ENCODE data around the gene FYN. TPM values are rescaled to one million over a fixed set of nuclear protein-coding genes. Genes with fewer than 3 reads are reported as not detected.
A peak's percentile ranks its signal among the peaks of the same experiment; 100 is the strongest.

FYN gene
- total RNA-seq, 1 donor from 2014 or later, result 331 TPM

DNA sequence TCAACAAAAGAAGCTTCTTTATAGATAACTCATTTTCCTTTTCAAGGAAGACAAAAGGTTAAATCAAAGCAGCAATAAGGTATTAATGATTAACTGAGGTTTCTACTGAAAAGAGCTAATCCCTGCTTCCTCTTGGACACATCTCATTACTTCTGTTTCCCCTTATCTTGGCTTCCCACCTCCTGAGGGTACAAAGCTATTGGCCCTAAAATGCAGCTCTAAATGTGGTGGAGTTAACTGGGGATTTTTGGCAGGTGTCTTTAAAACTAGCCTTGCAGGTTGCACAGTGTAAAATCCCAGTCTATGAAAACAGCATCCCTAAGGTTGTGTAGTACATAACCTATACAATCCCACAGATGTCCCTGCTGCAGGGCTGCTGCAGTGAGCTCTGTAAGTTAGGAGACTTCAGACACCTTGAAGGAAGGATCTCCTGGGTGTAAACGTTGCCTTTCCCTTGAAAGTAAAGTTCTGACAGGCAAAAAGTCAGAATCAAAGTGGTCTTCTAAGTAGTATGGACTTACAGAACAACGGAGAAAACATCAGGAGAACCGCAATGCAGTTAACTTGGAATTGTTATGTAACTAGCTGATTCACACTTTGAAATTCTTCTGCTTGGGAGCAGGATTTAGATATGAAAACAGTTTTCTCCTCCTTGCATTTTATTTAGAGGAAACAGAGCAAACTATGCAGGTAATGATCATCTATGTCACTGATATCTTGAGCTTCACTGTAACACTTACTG is 195.8 kb downstream of the FYN start:
- Mint-ChIP-seq H3K4me1 (peaks cover 16% of the 10 kb centered on the region), H3K36me3 (ENCODE audit: low read depth) (peaks cover 65% of the 10 kb centered on the region), H3K27ac (no peak overlapping the region), H3K4me3 (no peak overlapping the region), H3K9me3 (no peaks in the 10 kb centered on the region), H3K27me3 (no peaks in the 10 kb centered on the region)
- no peak for DNase-seq
- intact Hi-C loops (cut with micrococcal nuclease), result no loop called here

GRCh38 chr6:111676383-111676782 is 196.9 kb downstream of the FYN start:
- no peaks in the 10 kb centered on the region for H3K9me3 Mint-ChIP-seq
- intact Hi-C loops (cut with micrococcal nuclease), result no loop called here
- peaks cover 63% of the 10 kb centered on the region for H3K36me3 Mint-ChIP-seq (ENCODE audit: low read depth)
- no peak for DNase-seq
- no peaks in the 10 kb centered on the region for H3K27me3 Mint-ChIP-seq
- H3K4me3 Mint-ChIP-seq, result no peak overlapping the region
- no peak overlapping the region for H3K27ac Mint-ChIP-seq
- H3K4me1 Mint-ChIP-seq, result peaks cover 16% of the 10 kb centered on the region

DNA sequence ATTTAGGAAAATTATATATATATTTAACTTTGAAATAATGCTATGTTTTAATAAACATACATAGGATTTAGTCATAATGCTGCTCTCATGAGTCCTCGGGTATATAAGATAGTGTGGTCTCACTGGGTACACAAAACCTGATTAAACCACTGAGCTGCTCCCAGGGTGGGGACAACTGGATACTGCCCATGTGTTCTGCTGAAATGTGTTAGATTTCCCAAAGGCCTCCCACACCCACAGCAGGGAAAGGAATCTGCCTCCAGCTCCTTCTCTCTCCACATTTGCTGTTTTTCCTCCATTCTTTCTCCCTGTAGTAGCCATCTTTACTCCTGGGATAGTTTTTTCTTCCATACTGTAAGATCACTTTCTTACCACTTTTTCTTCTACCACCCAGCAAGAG is 198.4 kb downstream of the FYN start:
- H3K27ac Mint-ChIP-seq, result no peak overlapping the region
- peaks cover 15% of the 10 kb centered on the region for H3K4me1 Mint-ChIP-seq
- peaks cover 64% of the 10 kb centered on the region for H3K36me3 Mint-ChIP-seq (ENCODE audit: low read depth)
- intact Hi-C loops (cut with micrococcal nuclease), result no loop called here
- no peak overlapping the region for H3K4me3 Mint-ChIP-seq
- H3K9me3 Mint-ChIP-seq, result no peaks in the 10 kb centered on the region
- no peak for DNase-seq
- no peaks in the 10 kb centered on the region for H3K27me3 Mint-ChIP-seq

DNA sequence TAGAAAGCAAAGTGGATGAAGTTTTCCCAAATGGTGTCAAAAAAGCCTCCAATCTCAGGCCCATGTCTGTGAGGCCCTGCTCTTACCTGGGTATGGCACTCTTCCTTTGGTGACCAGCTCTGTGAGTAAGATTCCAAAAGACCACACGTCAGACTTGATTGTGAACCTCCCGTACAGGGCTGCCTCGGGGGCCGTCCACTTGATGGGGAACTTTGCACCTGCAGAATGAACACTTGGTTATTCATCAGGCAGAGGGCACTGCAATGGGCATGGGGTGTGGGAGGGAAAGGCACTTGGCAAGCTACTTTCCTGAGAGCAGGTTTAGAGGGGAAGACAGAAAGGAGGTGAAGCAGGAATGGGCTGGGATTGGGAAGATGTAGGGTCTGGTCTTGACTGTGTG is 198.8 kb downstream of the FYN start:
- no peak for DNase-seq
- no peak overlapping the region for H3K4me3 Mint-ChIP-seq
- H3K9me3 Mint-ChIP-seq, result no peaks in the 10 kb centered on the region
- intact Hi-C loops (cut with micrococcal nuclease), result no loop called here
- no peaks in the 10 kb centered on the region for H3K27me3 Mint-ChIP-seq
- peaks cover 15% of the 10 kb centered on the region for H3K4me1 Mint-ChIP-seq
- H3K36me3 Mint-ChIP-seq (ENCODE audit: low read depth), result peaks cover 63% of the 10 kb centered on the region
- no peak overlapping the region for H3K27ac Mint-ChIP-seq

DNA sequence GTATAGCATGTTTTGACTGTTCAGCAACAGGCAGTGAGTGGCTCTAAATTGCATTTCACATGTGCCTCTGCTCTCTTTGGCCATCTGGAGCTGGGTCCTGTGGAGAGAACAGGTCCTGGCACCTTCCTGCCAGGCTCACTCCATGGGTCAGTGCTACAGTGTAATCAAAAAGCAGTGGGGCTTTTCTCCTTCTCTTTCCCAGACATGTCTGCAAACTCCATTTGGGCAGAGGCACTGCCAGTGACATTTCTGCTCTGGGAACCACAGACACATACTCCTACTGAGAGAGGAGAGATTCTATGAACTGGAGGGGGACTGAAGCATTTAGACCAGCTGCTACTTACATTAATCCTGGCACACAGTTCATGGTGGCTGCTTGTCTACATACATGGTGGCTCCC is 199.3 kb downstream of the FYN start:
- Mint-ChIP-seq H3K27me3 (no peaks in the 10 kb centered on the region), H3K36me3 (ENCODE audit: low read depth) (peaks cover 61% of the 10 kb centered on the region), H3K4me3 (no peak overlapping the region), H3K9me3 (no peaks in the 10 kb centered on the region), H3K27ac (no peak overlapping the region), H3K4me1 (peaks cover 14% of the 10 kb centered on the region)
- no peak for DNase-seq
- intact Hi-C loops (cut with micrococcal nuclease), result no loop called here

- Mint-ChIP-seq H3K36me3 (ENCODE audit: low read depth) (peaks cover 61% of the 10 kb centered on the region), H3K4me3 (no peak overlapping the region), H3K27me3 (no peaks in the 10 kb centered on the region), H3K4me1 (peaks cover 11% of the 10 kb centered on the region), H3K27ac (no peak overlapping the region), H3K9me3 (no peaks in the 10 kb centered on the region)
- no peak for DNase-seq
- intact Hi-C loops (cut with micrococcal nuclease), result no loop called here
These were observed 199.7 kb downstream of the FYN start for GRCh38 chr6:111673532-111673931.

- no peaks in the 10 kb centered on the region for H3K9me3 Mint-ChIP-seq
- DNase-seq, result no peak
- no peak overlapping the region for H3K27ac Mint-ChIP-seq
- H3K36me3 Mint-ChIP-seq (ENCODE audit: low read depth), result peaks cover 65% of the 10 kb centered on the region
- H3K4me1 Mint-ChIP-seq, result peaks cover 12% of the 10 kb centered on the region
- H3K27me3 Mint-ChIP-seq, result no peaks in the 10 kb centered on the region
- intact Hi-C loops (cut with micrococcal nuclease), result no loop called here
- H3K4me3 Mint-ChIP-seq, result no peak overlapping the region
These were observed 200.3 kb downstream of the FYN start for GRCh38 chr6:111672761-111673450.

DNA sequence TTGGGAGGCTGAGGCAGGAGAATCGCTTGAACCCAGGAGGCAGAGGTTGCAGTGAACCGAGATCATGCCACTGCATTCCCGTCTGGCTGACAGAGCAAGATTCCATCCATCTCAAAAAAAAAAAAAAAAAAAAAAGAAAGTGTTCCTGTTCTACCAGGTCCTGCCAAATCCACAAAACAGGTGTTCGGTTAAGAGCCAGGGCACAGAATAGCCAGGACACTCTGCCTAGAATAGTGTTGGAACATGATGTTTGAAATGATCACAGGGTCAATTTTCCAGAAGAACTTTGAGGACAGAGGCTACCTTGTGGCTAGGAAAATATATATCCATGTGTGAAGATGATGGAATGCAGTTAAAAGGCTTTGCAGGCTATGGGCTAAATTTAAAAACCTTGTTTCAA is 203.9 kb downstream of the FYN start:
- Mint-ChIP-seq H3K4me3 (no peak overlapping the region), H3K4me1 (peaks cover 5% of the 10 kb centered on the region), H3K9me3 (no peaks in the 10 kb centered on the region), H3K27me3 (no peaks in the 10 kb centered on the region), H3K36me3 (ENCODE audit: low read depth) (peaks cover 69% of the 10 kb centered on the region), H3K27ac (no peak overlapping the region)
- intact Hi-C loops (cut with micrococcal nuclease), result no loop called here
- DNase-seq, result no peak

DNA sequence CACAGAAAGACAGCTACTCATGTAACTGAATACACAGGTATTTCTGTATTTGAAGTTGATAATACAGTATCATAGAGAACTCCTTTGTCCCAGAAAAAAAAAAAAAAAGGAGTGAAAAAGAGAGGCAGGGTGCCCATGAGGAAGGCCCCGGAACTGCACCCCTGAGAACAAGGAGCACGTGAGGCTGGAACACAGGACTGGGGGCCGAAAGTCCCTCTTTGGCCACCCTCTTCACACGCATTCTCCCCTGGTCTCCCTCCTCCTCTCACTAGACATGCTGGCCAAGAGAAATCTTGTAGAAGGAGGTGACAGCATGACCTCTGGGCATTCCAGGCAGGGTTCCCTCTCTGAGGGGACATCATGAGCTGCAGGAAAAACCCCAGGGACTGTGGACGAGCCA is 204.8 kb downstream of the FYN start:
- Mint-ChIP-seq H3K9me3 (no peaks in the 10 kb centered on the region), H3K36me3 (ENCODE audit: low read depth) (peaks cover 67% of the 10 kb centered on the region), H3K4me1 (peaks cover 7% of the 10 kb centered on the region), H3K27me3 (no peaks in the 10 kb centered on the region), H3K27ac (no peak overlapping the region), H3K4me3 (no peak overlapping the region)
- no peak for DNase-seq
- intact Hi-C loops (cut with micrococcal nuclease), result no loop called here

DNA sequence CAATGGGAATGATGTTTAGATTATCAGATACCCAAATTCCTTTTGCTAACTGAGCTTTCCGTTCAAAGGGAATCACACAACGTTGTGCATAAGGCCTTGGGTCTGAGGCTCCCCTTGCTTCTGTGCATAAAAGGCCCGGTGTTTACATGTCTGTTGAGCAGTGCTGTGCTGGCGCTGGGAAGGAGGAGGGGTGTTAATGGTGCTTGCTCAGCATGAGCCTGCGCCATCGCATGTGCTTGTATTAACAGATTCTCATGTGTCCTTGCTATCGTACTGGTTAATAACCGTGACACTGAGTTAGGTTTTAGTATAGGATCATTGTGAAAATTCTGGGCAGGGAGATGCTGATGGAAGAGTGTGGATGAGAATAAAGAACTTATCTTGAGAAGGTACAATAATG is 205.3 kb downstream of the FYN start:
- H3K27me3 Mint-ChIP-seq, result no peaks in the 10 kb centered on the region
- no peak overlapping the region for H3K27ac Mint-ChIP-seq
- H3K9me3 Mint-ChIP-seq, result no peaks in the 10 kb centered on the region
- intact Hi-C loops (cut with micrococcal nuclease), result no loop called here
- DNase-seq, result no peak
- H3K4me1 Mint-ChIP-seq, result peaks cover 7% of the 10 kb centered on the region
- no peak overlapping the region for H3K4me3 Mint-ChIP-seq
- peaks cover 65% of the 10 kb centered on the region for H3K36me3 Mint-ChIP-seq (ENCODE audit: low read depth)

DNA sequence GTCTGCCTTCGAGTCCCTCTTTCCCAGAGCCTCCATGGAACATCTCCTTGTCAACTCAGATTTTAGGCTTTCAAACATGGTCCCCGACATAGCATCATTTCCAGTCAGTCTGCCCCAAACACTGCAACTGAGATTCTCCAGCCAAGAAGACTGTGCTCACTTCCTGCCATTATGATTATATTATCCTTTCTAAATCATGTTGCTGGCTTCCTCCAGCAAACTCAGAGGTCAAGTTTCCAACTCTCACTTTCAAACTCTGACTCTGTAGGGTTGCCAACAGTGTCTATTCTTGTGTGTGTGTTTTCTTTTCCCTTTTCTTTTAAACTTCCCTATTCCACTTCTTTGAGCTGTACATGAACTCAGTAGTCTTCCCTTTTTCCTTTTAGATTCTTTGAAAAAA is 206.4 kb downstream of the FYN start:
- H3K4me1 Mint-ChIP-seq, result peaks cover 7% of the 10 kb centered on the region
- H3K27ac Mint-ChIP-seq, result no peak overlapping the region
- H3K27me3 Mint-ChIP-seq, result no peaks in the 10 kb centered on the region
- no peak for DNase-seq
- H3K4me3 Mint-ChIP-seq, result no peak overlapping the region
- H3K36me3 Mint-ChIP-seq (ENCODE audit: low read depth), result peaks cover 64% of the 10 kb centered on the region
- H3K9me3 Mint-ChIP-seq, result no peaks in the 10 kb centered on the region
- intact Hi-C loops (cut with micrococcal nuclease), result no loop called here

DNA sequence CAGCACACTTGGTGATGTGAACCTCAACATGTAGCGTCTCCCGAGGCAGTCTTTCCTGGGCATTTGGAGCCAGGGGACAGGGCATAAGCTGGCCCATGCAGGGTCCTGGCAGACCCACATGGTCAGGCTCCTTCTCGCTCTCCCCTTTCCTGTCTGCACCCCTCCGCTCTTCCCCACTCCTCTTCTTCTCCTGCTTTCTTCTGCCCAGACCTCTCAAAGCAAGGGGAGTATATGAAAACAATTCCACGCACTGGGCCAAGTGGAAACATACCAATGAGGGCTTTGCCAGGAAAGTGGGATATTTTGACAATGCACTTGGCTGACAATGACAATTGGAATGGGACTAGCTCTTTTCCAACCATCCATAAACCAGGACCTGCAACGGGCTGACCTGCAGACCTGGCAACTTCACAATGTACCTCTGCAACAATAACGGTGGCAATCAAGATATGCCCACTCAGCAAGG is 208.7 kb downstream of the FYN start:
- H3K27ac Mint-ChIP-seq, result no peak overlapping the region
- H3K36me3 Mint-ChIP-seq (ENCODE audit: low read depth), result peaks cover 62% of the 10 kb centered on the region
- no peaks in the 10 kb centered on the region for H3K27me3 Mint-ChIP-seq
- intact Hi-C loops (cut with micrococcal nuclease), result no loop called here
- H3K4me1 Mint-ChIP-seq, result peaks cover 5% of the 10 kb centered on the region
- H3K4me3 Mint-ChIP-seq, result no peak overlapping the region
- no peaks in the 10 kb centered on the region for H3K9me3 Mint-ChIP-seq
- no peak for DNase-seq

- no peak overlapping the region for H3K4me3 Mint-ChIP-seq
- H3K4me1 Mint-ChIP-seq, result peaks cover 5% of the 10 kb centered on the region
- DNase-seq, result no peak
- H3K27ac Mint-ChIP-seq, result peak overlapping the region; percentile 8
- H3K9me3 Mint-ChIP-seq, result no peaks in the 10 kb centered on the region
- intact Hi-C loops (cut with micrococcal nuclease), result no loop called here
- H3K36me3 Mint-ChIP-seq (ENCODE audit: low read depth), result peaks cover 58% of the 10 kb centered on the region
- H3K27me3 Mint-ChIP-seq, result no peaks in the 10 kb centered on the region
These were observed 209.3 kb downstream of the FYN start for GRCh38 chr6:111663692-111664564.
